Fibroblast of lung (primary cell): ENCODE measurements around the gene SH3BGRL2. TPM values are rescaled to one million over a fixed set of nuclear protein-coding genes. Genes with fewer than 3 reads are reported as not detected.
A peak's percentile ranks its signal among the peaks of the same experiment; 100 is the strongest.

Source experiments
- DNase-seq, 2 donors: peaks; one replicate each; pipeline versions ENCODE4 v3.0.0 to v3.0.0-alpha.2; 2010; ENCODE audit warnings: low read depth in 2 of 2
- H2AFZ ChIP-seq: 2 replicates; pipeline ENCODE4 v1.5.1; 2012; ENCODE audit warnings: low read length, control low read depth, inconsistent platforms
- H3K27ac ChIP-seq: 2 replicates; pipeline ENCODE4 v1.5.1; 2011; ENCODE audit warnings: low read length, control low read depth; ENCODE audit not compliant: insufficient read depth
- H3K27me3 ChIP-seq: 2 replicates; pipeline ENCODE4 v1.5.1; 2011; ENCODE audit warnings: mild to moderate bottlenecking, low read length; ENCODE audit not compliant: control insufficient read depth, insufficient read depth
- H3K36me3 ChIP-seq: 2 replicates; pipeline ENCODE4 v1.5.1; 2011; ENCODE audit warnings: low read length; ENCODE audit not compliant: control insufficient read depth, insufficient read depth
- H3K4me1 ChIP-seq: 2 replicates; pipeline ENCODE4 v1.5.1; 2011; ENCODE audit warnings: low read length; ENCODE audit not compliant: control insufficient read depth, insufficient read depth; ENCODE audit errors: extremely low read depth
- H3K4me2 ChIP-seq: 2 replicates; pipeline ENCODE4 v1.5.1; 2011; ENCODE audit warnings: low read length, control low read depth; ENCODE audit not compliant: insufficient read depth; ENCODE audit errors: extremely low read depth
- H3K4me3 ChIP-seq, 4 experiments: fragments of 200-600 bp in 1 of 4; sonication (generic) in 1 of 4; replicated peaks in 1 of 4; 2 replicates each; pipeline ENCODE4 v1.5.1; 2011 to 2016; ENCODE audit warnings: low read length in 4 of 4, low read depth in 3 of 4, mild to moderate bottlenecking in 3 of 4, control low read depth in 2 of 4, inconsistent platforms in 1 of 4, mixed read lengths in 1 of 4; ENCODE audit not compliant: insufficient read depth in 1 of 4; ENCODE audit errors: control extremely low read depth in 1 of 4
- H3K79me2 ChIP-seq: 2 replicates; pipeline ENCODE4 v1.5.1; 2012; ENCODE audit warnings: mild to moderate bottlenecking, low read length, inconsistent platforms; ENCODE audit not compliant: control insufficient read depth, insufficient read depth
- H3K9ac ChIP-seq: 2 replicates; pipeline ENCODE4 v1.5.1; 2011; ENCODE audit warnings: mild to moderate bottlenecking, low read length, control low read depth; ENCODE audit not compliant: insufficient read depth
- H3K9me3 ChIP-seq: 2 replicates; pipeline ENCODE4 v1.5.1; 2012; ENCODE audit warnings: low read depth, low read length; ENCODE audit not compliant: control insufficient read depth, insufficient read depth
- H4K20me1 ChIP-seq: 2 replicates; pipeline ENCODE4 v1.5.1; 2011; ENCODE audit warnings: low read length; ENCODE audit not compliant: control insufficient read depth, insufficient read depth; ENCODE audit errors: extremely low read depth
- EZH2 ChIP-seq: IDR thresholded peaks from 2 replicates; pipeline ENCODE4 v1.5.1; 2012; ENCODE audit warnings: low read length, control low read depth, mild to moderate bottlenecking; ENCODE audit errors: missing control alignments
- polyA plus RNA-seq, 2 donors: library from polyadenylated mRNA; depleted of rRNA in 1 of 2; stranded (reverse) in 1 of 2; unstranded in 1 of 2; fragments of >200 nt; gene quantifications; 2 replicates each; pipeline ENCODE4 v1.2.1, GENCODE V29; 2011 to 2012; ENCODE audit warnings: missing spikeins in 1 of 2
- total RNA-seq: library from RNA; depleted of rRNA; stranded (reverse); fragments of >200 nt; gene quantifications from 2 replicates; pipeline ENCODE4 v1.2.1, GENCODE V29; 2014
- TF ChIP-seq, protein P1 (sequence below), 2 donors: IDR thresholded peaks in 1 of 2; conservative IDR thresholded peaks in 1 of 2; 1 replicate in 1 of 2; 2 replicates in 1 of 2; pipeline ENCODE4 v1.5.1; 2011 to 2012; ENCODE audit warnings: low read length in 2 of 2, control low read depth in 1 of 2, inconsistent platforms in 1 of 2, low read depth in 1 of 2, mild to moderate bottlenecking in 1 of 2

SH3BGRL2 gene
- total and polyA plus RNA-seq, 2 donors (not counting 1 experiment from before 2014, with no cell fraction given), result 1.5 to 4.3 TPM

DNA sequence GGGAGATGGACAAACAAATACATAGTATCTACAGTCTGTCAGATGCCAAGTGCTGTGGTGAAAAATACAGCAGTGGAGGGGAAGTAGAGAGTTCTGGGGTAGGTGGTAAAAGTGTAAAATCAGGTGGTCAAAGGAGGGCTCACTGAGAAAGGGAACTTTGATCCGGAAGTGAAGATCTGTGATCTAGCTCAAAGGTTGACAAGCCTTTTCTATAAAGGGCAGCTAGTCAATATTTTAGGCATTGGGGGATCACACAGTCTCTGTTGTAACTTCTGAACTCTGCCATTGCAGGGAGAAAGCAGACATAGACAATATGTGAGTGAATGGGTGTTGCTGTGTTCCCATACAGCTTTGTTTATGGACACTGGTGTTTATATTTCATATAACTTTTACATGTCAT, 38.6 kb downstream of the SH3BGRL2 start:
- Histone ChIP-seq H3K9ac (no peak overlapping the region), H4K20me1 (no peaks in the 10 kb centered on the region), H3K36me3 (no peaks in the 10 kb centered on the region), H3K4me2 (no peak overlapping the region), H3K9me3 (no peaks in the 10 kb centered on the region), H3K27me3 (no peaks in the 10 kb centered on the region), H3K27ac (no peak overlapping the region), H3K4me1 (no peaks in the 10 kb centered on the region), H3K4me3 (no peak overlapping the region), H3K79me2 (no peaks in the 10 kb centered on the region), H2AFZ (no peak overlapping the region)
- no peak for DNase-seq
- TF ChIP-seq, protein P1, sequence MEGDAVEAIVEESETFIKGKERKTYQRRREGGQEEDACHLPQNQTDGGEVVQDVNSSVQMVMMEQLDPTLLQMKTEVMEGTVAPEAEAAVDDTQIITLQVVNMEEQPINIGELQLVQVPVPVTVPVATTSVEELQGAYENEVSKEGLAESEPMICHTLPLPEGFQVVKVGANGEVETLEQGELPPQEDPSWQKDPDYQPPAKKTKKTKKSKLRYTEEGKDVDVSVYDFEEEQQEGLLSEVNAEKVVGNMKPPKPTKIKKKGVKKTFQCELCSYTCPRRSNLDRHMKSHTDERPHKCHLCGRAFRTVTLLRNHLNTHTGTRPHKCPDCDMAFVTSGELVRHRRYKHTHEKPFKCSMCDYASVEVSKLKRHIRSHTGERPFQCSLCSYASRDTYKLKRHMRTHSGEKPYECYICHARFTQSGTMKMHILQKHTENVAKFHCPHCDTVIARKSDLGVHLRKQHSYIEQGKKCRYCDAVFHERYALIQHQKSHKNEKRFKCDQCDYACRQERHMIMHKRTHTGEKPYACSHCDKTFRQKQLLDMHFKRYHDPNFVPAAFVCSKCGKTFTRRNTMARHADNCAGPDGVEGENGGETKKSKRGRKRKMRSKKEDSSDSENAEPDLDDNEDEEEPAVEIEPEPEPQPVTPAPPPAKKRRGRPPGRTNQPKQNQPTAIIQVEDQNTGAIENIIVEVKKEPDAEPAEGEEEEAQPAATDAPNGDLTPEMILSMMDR (conservative IDR thresholded peaks at IDR 0.05 in 1 of 2, IDR thresholded peaks at IDR 0.05 in 1 of 2; ENCODE audit: low read depth in 1 of 2, low read length in 2 of 2), result no peak
- TF ChIP-seq EZH2, result no peak

DNA sequence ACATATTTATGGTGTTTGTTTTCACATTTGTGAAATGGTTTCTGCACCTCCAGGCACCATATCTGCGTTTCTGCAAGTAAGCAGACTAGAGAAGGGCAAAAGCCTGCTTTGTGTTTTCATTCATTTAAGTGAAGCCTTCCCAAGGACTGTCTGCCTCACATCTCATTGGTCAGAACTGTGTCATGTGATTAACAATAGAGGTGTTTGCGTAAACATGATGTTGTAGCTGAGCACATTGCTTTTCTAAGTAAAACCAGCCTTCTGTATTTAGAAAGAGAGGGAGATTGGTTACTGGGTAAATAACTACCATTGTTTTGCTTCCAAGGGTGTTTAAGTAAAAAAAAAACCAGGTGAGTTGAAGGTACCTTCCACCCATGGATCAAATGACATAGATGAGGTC, 39.7 kb downstream of the SH3BGRL2 start:
- Histone ChIP-seq H3K9me3 (no peaks in the 10 kb centered on the region), H3K4me3 (no peak overlapping the region)

DNA sequence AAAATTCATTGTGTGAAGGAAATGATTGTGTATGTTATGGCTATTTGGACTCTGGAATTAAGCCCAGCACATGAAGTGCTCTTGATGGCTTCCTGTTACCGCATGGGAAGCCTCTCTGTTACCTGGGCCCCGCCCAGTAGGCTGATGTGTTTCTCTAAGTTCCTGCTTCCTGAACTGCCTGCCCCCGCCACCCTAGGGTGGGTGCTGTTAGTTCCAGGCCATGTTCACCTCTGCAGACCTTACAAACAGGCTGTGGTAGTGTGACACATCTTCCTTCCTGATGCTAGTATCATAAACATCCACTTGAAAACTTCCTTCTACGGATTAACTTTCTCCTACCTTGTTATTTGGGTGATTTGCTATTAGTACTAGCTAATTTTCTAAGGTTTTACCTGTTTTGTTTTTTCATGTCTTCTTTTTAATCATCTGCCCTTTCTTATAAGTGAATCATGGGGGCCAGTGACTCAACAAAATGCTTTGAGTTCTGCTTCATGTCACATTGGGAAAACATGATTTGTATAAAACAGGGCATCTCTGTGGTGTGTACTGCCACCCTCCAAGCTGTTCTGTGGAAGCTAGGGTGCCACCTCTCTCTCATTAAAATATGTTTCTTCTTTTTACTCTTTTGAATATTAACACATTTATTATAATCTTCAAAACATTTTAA, 40.6 kb downstream of the SH3BGRL2 start:
- H2AFZ ChIP-seq, result no peak overlapping the region
- H3K4me2 ChIP-seq, result no peak overlapping the region
- DNase-seq, result peak; percentile 23 to 64
- no peaks in the 10 kb centered on the region for H3K4me1 ChIP-seq
- H3K36me3 ChIP-seq, result no peaks in the 10 kb centered on the region
- no peaks in the 10 kb centered on the region for H3K79me2 ChIP-seq
- no peak overlapping the region for H3K27ac ChIP-seq
- no peak overlapping the region for H3K4me3 ChIP-seq
- no peaks in the 10 kb centered on the region for H3K9me3 ChIP-seq
- no peak overlapping the region for H3K9ac ChIP-seq
- H4K20me1 ChIP-seq, result no peaks in the 10 kb centered on the region
- TF ChIP-seq EZH2, result no peak
- TF ChIP-seq, protein P1 (conservative IDR thresholded peaks at IDR 0.05 in 1 of 2, IDR thresholded peaks at IDR 0.05 in 1 of 2; ENCODE audit: low read depth in 1 of 2, low read length in 2 of 2), result no peak
- no peaks in the 10 kb centered on the region for H3K27me3 ChIP-seq

More for the DNA sequence above, 39.7 kb downstream of the SH3BGRL2 start:
- Histone ChIP-seq H3K9ac (no peak overlapping the region), H3K27ac (no peak overlapping the region), H3K4me2 (no peak overlapping the region), H3K27me3 (no peaks in the 10 kb centered on the region), H4K20me1 (no peaks in the 10 kb centered on the region), H3K4me1 (no peaks in the 10 kb centered on the region), H3K36me3 (no peaks in the 10 kb centered on the region), H3K79me2 (no peaks in the 10 kb centered on the region), H2AFZ (no peak overlapping the region)
- no peak for DNase-seq
- TF ChIP-seq, protein P1 (conservative IDR thresholded peaks at IDR 0.05 in 1 of 2, IDR thresholded peaks at IDR 0.05 in 1 of 2; ENCODE audit: low read depth in 1 of 2, low read length in 2 of 2), result no peak
- no peak for TF ChIP-seq EZH2
